ENCODE results near the gene ELOA. TPM values are rescaled to one million over a fixed set of nuclear protein-coding genes. Genes with fewer than 3 reads are reported as not detected.

ELOA gene
- total and polyA plus RNA-seq, 4 donors, result 24.0 to 65.0 (median 31.8) TPM

DNA sequence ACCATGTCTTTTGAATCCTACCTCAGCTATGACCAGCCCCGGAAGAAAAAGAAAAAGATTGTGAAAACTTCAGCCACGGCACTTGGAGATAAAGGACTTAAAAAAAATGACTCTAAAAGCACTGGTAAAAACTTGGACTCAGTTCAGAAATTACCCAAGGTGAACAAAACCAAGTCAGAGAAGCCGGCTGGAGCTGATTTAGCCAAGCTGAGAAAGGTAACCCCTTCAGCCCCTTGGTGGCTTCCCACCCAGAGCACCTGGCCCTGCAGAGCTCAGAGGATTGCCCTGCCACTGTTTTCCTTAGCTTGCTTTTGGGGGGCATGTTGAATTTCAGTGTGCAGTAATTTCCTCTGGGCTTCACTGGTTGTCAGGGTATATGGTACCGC, 8.5 kb downstream of the ELOA start:
- TF ChIP-seq, protein P1, sequence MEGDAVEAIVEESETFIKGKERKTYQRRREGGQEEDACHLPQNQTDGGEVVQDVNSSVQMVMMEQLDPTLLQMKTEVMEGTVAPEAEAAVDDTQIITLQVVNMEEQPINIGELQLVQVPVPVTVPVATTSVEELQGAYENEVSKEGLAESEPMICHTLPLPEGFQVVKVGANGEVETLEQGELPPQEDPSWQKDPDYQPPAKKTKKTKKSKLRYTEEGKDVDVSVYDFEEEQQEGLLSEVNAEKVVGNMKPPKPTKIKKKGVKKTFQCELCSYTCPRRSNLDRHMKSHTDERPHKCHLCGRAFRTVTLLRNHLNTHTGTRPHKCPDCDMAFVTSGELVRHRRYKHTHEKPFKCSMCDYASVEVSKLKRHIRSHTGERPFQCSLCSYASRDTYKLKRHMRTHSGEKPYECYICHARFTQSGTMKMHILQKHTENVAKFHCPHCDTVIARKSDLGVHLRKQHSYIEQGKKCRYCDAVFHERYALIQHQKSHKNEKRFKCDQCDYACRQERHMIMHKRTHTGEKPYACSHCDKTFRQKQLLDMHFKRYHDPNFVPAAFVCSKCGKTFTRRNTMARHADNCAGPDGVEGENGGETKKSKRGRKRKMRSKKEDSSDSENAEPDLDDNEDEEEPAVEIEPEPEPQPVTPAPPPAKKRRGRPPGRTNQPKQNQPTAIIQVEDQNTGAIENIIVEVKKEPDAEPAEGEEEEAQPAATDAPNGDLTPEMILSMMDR (IDR thresholded peaks at IDR 0.05; ENCODE audit: control extremely low read depth, extremely low read depth), result no peak
- Histone ChIP-seq H3K4me3 (no peak overlapping the region), H3K9me3 (ENCODE audit: control insufficient read depth in 4 of 4, insufficient read depth in 3 of 4, low read length in 3 of 4) (no peaks in the 10 kb centered on the region), H3K27me3 (ENCODE audit: control insufficient read depth in 3 of 3, insufficient read depth in 3 of 3, low read length in 2 of 3) (no peaks in the 10 kb centered on the region), H3K4me1 (ENCODE audit: control insufficient read depth in 5 of 5, insufficient read depth in 5 of 5, low read length in 5 of 5) (no peaks in the 10 kb centered on the region), H3K36me3 (ENCODE audit: control insufficient read depth in 4 of 4, insufficient read depth in 4 of 4, low read length in 4 of 4) (peaks cover 46 to 70% (median 51%) of the 10 kb centered on the region in 4 donors), H3K9ac (ENCODE audit: insufficient read depth in 1 of 2, low read length in 2 of 2) (no peak overlapping the region), H3K27ac (ENCODE audit: low read depth in 1 of 2, low read length in 1 of 2) (no peak overlapping the region)
- WGBS, 2 donors, result 75 to 92% methylated on average over 4 of the region's 4 CpGs
- ATAC-seq (ENCODE audit: insufficient read depth, low FRiP score) (no peak), DNase-seq (no peak)

DNA sequence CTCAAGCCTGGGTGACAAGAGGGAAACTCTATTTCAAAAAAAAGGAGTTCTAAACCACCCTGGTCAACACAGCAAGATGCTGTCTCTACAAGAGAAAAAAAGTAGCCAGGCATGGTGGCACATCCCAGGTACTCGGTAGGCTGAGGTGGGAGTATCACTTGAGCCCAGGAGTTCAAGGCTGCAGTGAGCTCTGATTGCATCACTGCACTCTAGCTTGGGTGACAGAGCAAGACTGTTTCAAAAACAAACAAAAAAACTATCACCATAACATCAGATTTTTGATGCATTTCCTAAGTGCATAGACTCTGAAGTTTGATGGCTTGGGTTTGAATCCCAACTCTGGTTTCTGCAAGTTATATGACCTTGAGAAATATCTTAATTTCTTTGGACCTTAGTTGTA, 9.6 kb downstream of the ELOA start:
- H3K27me3 ChIP-seq (ENCODE audit: control insufficient read depth in 3 of 3, insufficient read depth in 3 of 3, low read length in 2 of 3), result no peaks in the 10 kb centered on the region
- TF ChIP-seq, protein P1 (IDR thresholded peaks at IDR 0.05; ENCODE audit: control extremely low read depth, extremely low read depth), result no peak
- ATAC-seq (ENCODE audit: insufficient read depth, low FRiP score), result no peak
- no peaks in the 10 kb centered on the region for H3K9me3 ChIP-seq (ENCODE audit: control insufficient read depth in 4 of 4, insufficient read depth in 3 of 4, low read length in 3 of 4)
- H3K36me3 ChIP-seq (ENCODE audit: control insufficient read depth in 4 of 4, insufficient read depth in 4 of 4, low read length in 4 of 4), result peaks cover 46 to 74% (median 56%) of the 10 kb centered on the region in 4 donors
- no peaks in the 10 kb centered on the region for H3K4me1 ChIP-seq (ENCODE audit: control insufficient read depth in 5 of 5, insufficient read depth in 5 of 5, low read length in 5 of 5)
- no peak for DNase-seq
- H3K9ac ChIP-seq (ENCODE audit: insufficient read depth in 1 of 2, low read length in 2 of 2), result no peak overlapping the region
- H3K27ac ChIP-seq (ENCODE audit: low read depth in 1 of 2, low read length in 1 of 2), result no peak overlapping the region
- no peak overlapping the region for H3K4me3 ChIP-seq
- 93 to 94% methylated on average over 1 of the region's 1 CpG for WGBS, 2 donors

DNA sequence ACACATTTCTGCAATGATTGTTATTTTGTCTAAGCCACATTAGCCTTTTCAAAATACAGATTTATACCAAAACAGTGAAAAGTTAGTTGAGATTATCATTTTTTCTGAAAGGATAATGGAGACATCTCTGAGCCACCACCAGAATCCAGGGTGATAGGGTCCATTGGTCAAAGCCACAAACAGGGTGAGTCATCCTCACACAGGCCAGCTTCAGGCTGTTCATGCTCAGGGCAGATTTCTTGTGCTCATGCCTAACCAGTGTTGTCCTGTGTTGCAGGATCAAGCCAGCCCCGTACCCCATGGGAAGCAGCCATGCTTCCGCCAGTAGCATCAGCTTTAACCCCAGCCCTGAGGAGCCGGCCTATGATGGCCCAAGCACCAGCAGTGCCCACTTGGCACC, 13.4 kb downstream of the ELOA start:
- no peaks in the 10 kb centered on the region for H3K27me3 ChIP-seq (ENCODE audit: control insufficient read depth in 3 of 3, insufficient read depth in 3 of 3, low read length in 2 of 3)
- H3K9ac ChIP-seq (ENCODE audit: insufficient read depth in 1 of 2, low read length in 2 of 2), result no peak overlapping the region
- DNase-seq (no peak), ATAC-seq (ENCODE audit: insufficient read depth, low FRiP score) (no peak)
- no peak overlapping the region for H3K4me3 ChIP-seq
- peaks cover 46 to 70% (median 58%) of the 10 kb centered on the region in 4 donors for H3K36me3 ChIP-seq (ENCODE audit: control insufficient read depth in 4 of 4, insufficient read depth in 4 of 4, low read length in 4 of 4)
- 94 to 96% methylated on average over 3 of the region's 3 CpGs for WGBS, 2 donors
- H3K4me1 ChIP-seq (ENCODE audit: control insufficient read depth in 5 of 5, insufficient read depth in 5 of 5, low read length in 5 of 5), result peaks cover 0 to 9% (median 0%) of the 10 kb centered on the region in 5 donors
- no peak overlapping the region for H3K27ac ChIP-seq (ENCODE audit: low read depth in 1 of 2, low read length in 1 of 2)
- TF ChIP-seq, protein P1 (IDR thresholded peaks at IDR 0.05; ENCODE audit: control extremely low read depth, extremely low read depth), result no peak
- H3K9me3 ChIP-seq (ENCODE audit: control insufficient read depth in 4 of 4, insufficient read depth in 3 of 4, low read length in 3 of 4), result no peaks in the 10 kb centered on the region

DNA sequence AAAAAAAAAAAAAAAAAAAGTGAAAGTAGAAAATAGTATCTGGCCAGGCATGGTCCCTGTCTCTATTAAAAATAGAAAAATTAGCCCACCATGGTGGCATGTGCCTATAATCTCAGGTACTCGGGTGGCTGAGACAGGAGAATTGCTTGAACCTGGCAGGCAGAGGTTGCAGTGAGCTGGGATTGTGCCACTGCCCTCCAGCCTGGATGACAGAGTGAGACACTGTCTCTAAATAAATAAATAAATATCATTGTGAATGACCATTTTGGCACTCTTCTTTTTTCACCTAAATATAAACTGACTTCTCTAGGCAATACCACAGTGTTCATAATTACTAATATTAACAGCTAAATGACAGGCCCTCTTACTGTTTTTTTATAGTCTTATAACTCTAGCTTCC, 14.5 kb downstream of the ELOA start:
- TF ChIP-seq, protein P1 (IDR thresholded peaks at IDR 0.05; ENCODE audit: control extremely low read depth, extremely low read depth), result no peak
- Histone ChIP-seq H3K4me1 (ENCODE audit: control insufficient read depth in 5 of 5, insufficient read depth in 5 of 5, low read length in 5 of 5) (peaks cover 0 to 9% (median 0%) of the 10 kb centered on the region in 5 donors), H3K27ac (ENCODE audit: low read depth in 1 of 2, low read length in 1 of 2) (no peak overlapping the region), H3K9ac (ENCODE audit: insufficient read depth in 1 of 2, low read length in 2 of 2) (no peak overlapping the region), H3K4me3 (no peak overlapping the region), H3K9me3 (ENCODE audit: control insufficient read depth in 4 of 4, insufficient read depth in 3 of 4, low read length in 3 of 4) (no peaks in the 10 kb centered on the region), H3K27me3 (ENCODE audit: control insufficient read depth in 3 of 3, insufficient read depth in 3 of 3, low read length in 2 of 3) (no peaks in the 10 kb centered on the region), H3K36me3 (ENCODE audit: control insufficient read depth in 4 of 4, insufficient read depth in 4 of 4, low read length in 4 of 4) (peaks cover 38 to 63% (median 50%) of the 10 kb centered on the region in 4 donors)
- ATAC-seq (ENCODE audit: insufficient read depth, low FRiP score) (no peak), DNase-seq (no peak)
- WGBS, 2 donors, result 89 to 95% methylated on average over 1 of the region's 1 CpG

All from lung (tissue), 12 donors.